AG09319 (cell line): Measurements from ENCODE around the gene G6PC2.

Source experiments
- DNase-seq: peaks from one replicate; pipeline ENCODE4 v3.0.0-alpha.2; 2010; ENCODE audit warnings: low read depth; ENCODE audit errors: extremely low read depth
- TF ChIP-seq, protein P1 (sequence below): IDR thresholded peaks from 2 replicates; pipeline ENCODE4 v1.5.1; 2011; ENCODE audit warnings: low read depth, mild to moderate bottlenecking, inconsistent platforms, low read length, moderate library complexity

G6PC2 gene

GRCh38 chr2:168939061-168939460 lies 38.0 kb downstream of the G6PC2 start:
- no peak for DNase-seq
- TF ChIP-seq, protein P1, sequence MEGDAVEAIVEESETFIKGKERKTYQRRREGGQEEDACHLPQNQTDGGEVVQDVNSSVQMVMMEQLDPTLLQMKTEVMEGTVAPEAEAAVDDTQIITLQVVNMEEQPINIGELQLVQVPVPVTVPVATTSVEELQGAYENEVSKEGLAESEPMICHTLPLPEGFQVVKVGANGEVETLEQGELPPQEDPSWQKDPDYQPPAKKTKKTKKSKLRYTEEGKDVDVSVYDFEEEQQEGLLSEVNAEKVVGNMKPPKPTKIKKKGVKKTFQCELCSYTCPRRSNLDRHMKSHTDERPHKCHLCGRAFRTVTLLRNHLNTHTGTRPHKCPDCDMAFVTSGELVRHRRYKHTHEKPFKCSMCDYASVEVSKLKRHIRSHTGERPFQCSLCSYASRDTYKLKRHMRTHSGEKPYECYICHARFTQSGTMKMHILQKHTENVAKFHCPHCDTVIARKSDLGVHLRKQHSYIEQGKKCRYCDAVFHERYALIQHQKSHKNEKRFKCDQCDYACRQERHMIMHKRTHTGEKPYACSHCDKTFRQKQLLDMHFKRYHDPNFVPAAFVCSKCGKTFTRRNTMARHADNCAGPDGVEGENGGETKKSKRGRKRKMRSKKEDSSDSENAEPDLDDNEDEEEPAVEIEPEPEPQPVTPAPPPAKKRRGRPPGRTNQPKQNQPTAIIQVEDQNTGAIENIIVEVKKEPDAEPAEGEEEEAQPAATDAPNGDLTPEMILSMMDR: no peak

GRCh38 chr2:168939918-168940317 lies 38.8 kb downstream of the G6PC2 start:
- TF ChIP-seq, protein P1: no peak
- no peak for DNase-seq

- no peak for DNase-seq
Observed at GRCh38 chr2:168941297-168941696, 40.2 kb downstream of the G6PC2 start.

DNA sequence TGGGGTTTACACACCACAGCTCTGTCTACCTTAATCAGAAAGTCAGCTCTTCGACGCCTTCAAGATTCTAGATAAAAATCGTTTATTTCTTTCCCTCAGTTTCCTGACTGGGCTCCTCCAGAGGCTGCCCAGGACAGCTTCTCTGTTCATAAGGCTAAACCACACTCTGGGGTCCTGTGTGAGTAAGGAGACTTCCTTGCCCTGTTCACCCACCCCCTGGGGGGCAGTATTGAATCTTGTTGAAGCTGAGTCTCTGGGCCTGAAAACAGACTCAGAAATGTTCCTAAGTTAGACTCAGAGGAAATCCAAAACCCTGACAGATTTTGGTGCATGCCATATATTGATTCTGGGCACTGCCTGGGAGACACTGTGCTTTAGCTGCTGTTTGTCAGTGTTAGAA lies 43.0 kb downstream of the G6PC2 start:
- TF ChIP-seq, protein P1: no peak

More at GRCh38 chr2:168941297-168941696, 40.2 kb downstream of the G6PC2 start:
- TF ChIP-seq, protein P1: no peak

GRCh38 chr2:168945508-168945907 lies 44.4 kb downstream of the G6PC2 start:
- TF ChIP-seq, protein P1: no peak
- DNase-seq: no peak

More for the DNA sequence above, 43.0 kb downstream of the G6PC2 start:
- DNase-seq: no peak

DNA sequence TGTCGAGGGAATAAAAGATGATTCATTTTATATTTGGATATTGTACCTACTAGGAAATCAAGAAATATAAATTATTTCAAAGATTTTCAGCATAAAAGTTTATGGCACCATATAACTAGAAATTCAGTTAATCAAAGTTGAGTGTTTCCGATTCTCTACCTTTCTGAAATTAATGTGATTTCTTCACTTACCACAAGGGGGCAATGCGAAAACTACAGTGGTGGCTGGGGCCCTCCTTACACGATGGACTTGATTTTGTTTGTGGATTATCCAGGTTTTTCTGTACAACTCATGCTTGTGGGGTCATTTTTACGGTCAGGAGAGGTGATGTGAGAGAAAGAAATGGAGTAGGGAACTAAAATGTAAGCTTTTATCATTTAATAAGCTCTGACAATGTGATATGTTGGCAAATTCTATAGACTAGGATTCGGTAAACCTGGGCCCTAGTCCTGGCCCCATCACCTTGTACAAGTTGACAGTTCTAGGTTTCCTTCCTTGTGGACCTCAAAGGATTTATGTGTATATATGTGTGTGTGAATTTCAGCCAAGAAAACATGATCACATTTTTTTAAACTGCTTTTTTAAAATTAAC lies 47.6 kb downstream of the G6PC2 start:
- TF ChIP-seq, protein P1: peak; percentile 50
- no peak for DNase-seq

DNA sequence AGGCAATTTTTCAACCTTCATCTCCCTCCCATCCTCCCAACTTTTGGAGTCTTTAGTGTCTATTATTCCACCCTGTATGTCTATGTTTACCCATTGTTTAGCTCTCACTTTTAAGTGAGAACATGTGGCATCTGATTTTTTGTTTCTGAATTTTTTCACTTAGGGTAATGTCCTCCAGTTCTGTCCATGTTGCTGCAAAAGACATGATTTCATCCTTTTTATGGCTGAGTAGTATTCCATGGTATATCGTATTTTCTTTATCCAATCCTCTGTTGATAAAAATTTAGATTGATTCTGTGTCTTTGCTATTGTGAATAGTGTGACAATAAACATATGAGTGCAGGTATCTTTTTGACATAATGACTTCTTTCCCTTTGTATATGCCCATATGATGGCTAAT lies 48.2 kb downstream of the G6PC2 start:
- TF ChIP-seq, protein P1: no peak
- DNase-seq: no peak
